GM23338 (cell line): ENCODE data around the gene TLX1. TPM values are rescaled to one million over a fixed set of nuclear protein-coding genes. Genes with fewer than 3 reads are reported as not detected.
"Not testable (repeated sequence)": the region's sequence is repeated elsewhere in the genome, so short reads cannot be mapped to it uniquely, and the experiment has no call there.

ENCODE experiments used
- ATAC-seq: fragments of 200-7000 bp; cut with Tn5 transposase; 3 replicates; pipeline ENCODE4 v1.9.1; 2020
- DNase-seq: peaks from one replicate; pipeline ENCODE4 v3.0.0-alpha.2; 2015; ENCODE audit warnings: low spot score
- H2AFZ ChIP-seq: fragments of 200-600 bp; sonication (generic); 2 replicates; pipeline ENCODE4 v1.8.0; 2016; ENCODE audit warnings: antibody characterized with exemption, mild to moderate bottlenecking, moderate library complexity
- H3F3A ChIP-seq: fragments of 200-600 bp; sonication (generic); replicated peaks from 2 replicates; pipeline ENCODE4 v1.8.0; 2017; ENCODE audit warnings: antibody characterized with exemption, mixed run types, low read depth
- H3K27ac ChIP-seq: fragments of 200-600 bp; sonication (generic); 2 replicates; pipeline ENCODE4 v1.6.1; 2016; ENCODE audit warnings: low read depth
- H3K27me3 ChIP-seq: fragments of 200-600 bp; sonication (generic); 2 replicates; pipeline ENCODE4 v1.8.0; 2016; ENCODE audit warnings: mild to moderate bottlenecking, mixed run types, moderate library complexity; ENCODE audit not compliant: insufficient read depth
- H3K36me3 ChIP-seq: fragments of 200-600 bp; sonication (generic); 2 replicates; pipeline ENCODE4 v1.8.0; 2016; ENCODE audit warnings: mild to moderate bottlenecking; ENCODE audit not compliant: insufficient read depth
- H3K4me1 ChIP-seq: fragments of 200-600 bp; sonication (generic); 2 replicates; pipeline ENCODE4 v1.8.0; 2016; ENCODE audit warnings: mild to moderate bottlenecking, moderate library complexity; ENCODE audit not compliant: insufficient read depth
- H3K4me2 ChIP-seq: fragments of 200-600 bp; sonication (generic); 2 replicates; pipeline ENCODE4 v1.7.1; 2017; ENCODE audit warnings: mixed run types
- H3K4me3 ChIP-seq: fragments of 200-600 bp; sonication (generic); 2 replicates; pipeline ENCODE4 v1.6.1; 2016; ENCODE audit warnings: mixed run types
- H3K79me2 ChIP-seq: fragments of 200-600 bp; sonication (generic); replicated peaks from 2 replicates; pipeline ENCODE4 v1.8.0; 2017; ENCODE audit warnings: mild to moderate bottlenecking; ENCODE audit not compliant: insufficient read depth
- H3K9me2 ChIP-seq: fragments of 200-600 bp; sonication (generic); 2 replicates; pipeline ENCODE4 v1.8.0; 2017; ENCODE audit not compliant: insufficient read depth
- H4K20me1 ChIP-seq: fragments of 200-600 bp; sonication (generic); replicated peaks from 2 replicates; pipeline ENCODE4 v1.8.0; 2017; ENCODE audit warnings: mild to moderate bottlenecking; ENCODE audit not compliant: insufficient read depth
- H3K27ac Mint-ChIP-seq: 2 replicates; pipeline ENCODE4 v1.8.0; 2020; ENCODE audit warnings: inconsistent platforms, mild to moderate bottlenecking, moderate library complexity, mixed read lengths
- H3K27me3 Mint-ChIP-seq: 3 replicates; pipeline ENCODE4 v1.8.0; 2022; ENCODE audit warnings: low read depth, mild to moderate bottlenecking, moderate library complexity, mixed read lengths, inconsistent platforms; ENCODE audit not compliant: insufficient read depth, poor library complexity
- H3K36me3 Mint-ChIP-seq: 3 replicates; pipeline ENCODE4 v1.8.0; 2021; ENCODE audit warnings: low read depth, mild to moderate bottlenecking, inconsistent platforms, moderate library complexity, mixed read lengths
- H3K4me1 Mint-ChIP-seq: 3 replicates; pipeline ENCODE4 v1.8.0; 2020; ENCODE audit warnings: mild to moderate bottlenecking, inconsistent platforms, mixed read lengths
- H3K4me3 Mint-ChIP-seq: 3 replicates; pipeline ENCODE4 v1.8.0; 2021; ENCODE audit warnings: moderate library complexity, mild to moderate bottlenecking, inconsistent platforms, mixed read lengths
- H3K9me3 Mint-ChIP-seq: 3 replicates; pipeline ENCODE4 v1.8.0; 2020; ENCODE audit warnings: moderate library complexity, mild to moderate bottlenecking, inconsistent platforms, mixed read lengths
- CTCF ChIP-seq, 2 experiments: fragments of 200-600 bp in 1 of 2; sonication (generic) in 1 of 2; conservative IDR thresholded peaks; 2 replicates each; pipeline versions ENCODE4 v1.5.1 to v1.6.1; 2016 to 2017; ENCODE audit warnings: antibody characterized with exemption in 2 of 2, low read depth in 2 of 2, mild to moderate bottlenecking in 2 of 2, moderate library complexity in 1 of 2
- JUNB ChIP-seq: IDR thresholded peaks from one replicate; pipeline ENCODE4 v1.6.1; 2016; ENCODE audit warnings: antibody characterized with exemption; ENCODE audit not compliant: unreplicated experiment
- POLR2AphosphoS5 ChIP-seq: IDR thresholded peaks from 2 replicates; pipeline ENCODE4 v1.6.1; 2016; ENCODE audit warnings: antibody characterized with exemption, low read depth
- REST ChIP-seq: IDR thresholded peaks from one replicate; pipeline ENCODE4 v1.6.1; 2018; ENCODE audit warnings: antibody characterized with exemption; ENCODE audit not compliant: unreplicated experiment
- ZNF114 ChIP-seq: fragments of 250-450 bp; sonication (Bioruptor Pico); IDR thresholded peaks from 2 replicates; pipeline ENCODE4 v1.5.0; 2020; ENCODE audit warnings: mild to moderate bottlenecking, moderate library complexity
- polyA plus RNA-seq: library from polyadenylated mRNA; unstranded; fragments of >200 nt; fragmentation: Nextera tagmentation; extraction: Ambion mirVana; gene quantifications from 2 replicates; pipeline ENCODE4 v1.2.1, GENCODE V29; 2016
- total RNA-seq: library from RNA; depleted of rRNA; stranded (reverse); fragments of >200 nt; shearing (Covaris generic); gene quantifications from 2 replicates; pipeline ENCODE4 v1.2.3, GENCODE V29; 2014

Gene TLX1
- total and polyA plus RNA-seq, 2 experiments from 2014 or later: not detected

- TF ChIP-seq REST (no peak), CTCF (conservative IDR thresholded peaks at IDR 0.05; ENCODE audit: low read depth in 2 of 2) (no peak), JUNB (no peak)
Observed at GRCh38 chr10:101151395-101151794, 20.3 kb downstream of the TLX1 start (continued).

GRCh38 chr10:101152316-101152715 lies 21.2 kb downstream of the TLX1 start:
- TF ChIP-seq POLR2AphosphoS5 (no peak), ZNF114 (no peak)
- Histone ChIP-seq H3K79me2 (no peaks in the 10 kb centered on the region), H3K36me3 (no peaks in the 10 kb centered on the region), H3K27me3 (peaks cover 65% of the 10 kb centered on the region), H4K20me1 (0 out of 2 replicates have a peak, but pooled peaks cover 4% of the 10 kb centered on the region), H3K4me1 (no peaks in the 10 kb centered on the region; the same call in 1 of the 2 replicates), H3K4me3 (no peak overlapping the region), H3K9me2 (no peaks in the 10 kb centered on the region), H3K27ac (no peak overlapping the region), H2AFZ (no peak overlapping the region), H3K4me2 (no peak overlapping the region), H3F3A (peaks cover 3% of the 10 kb centered on the region; the same call in 1 of the 2 replicates)
- no peaks in the 10 kb centered on the region; the same call in 2 of the 3 replicates for H3K4me1 Mint-ChIP-seq
- no peaks in the 10 kb centered on the region for H3K36me3 Mint-ChIP-seq
- ATAC-seq: no peak
- no peak for DNase-seq
- H3K27me3 Mint-ChIP-seq: peaks cover 54% of the 10 kb centered on the region
- no peak overlapping the region for H3K27ac Mint-ChIP-seq
- H3K9me3 Mint-ChIP-seq: peaks cover 3% of the 10 kb centered on the region; the same call in 1 of the 3 replicates
- no peak overlapping the region for H3K4me3 Mint-ChIP-seq

GRCh38 chr10:101154506-101154905 lies 23.4 kb downstream of the TLX1 start:
- H3K4me3 Mint-ChIP-seq, H3K4me1 ChIP-seq, H3K36me3 Mint-ChIP-seq, H3F3A ChIP-seq, ATAC-seq, H3K4me2 ChIP-seq, H3K79me2 ChIP-seq, H4K20me1 ChIP-seq, H3K4me1 Mint-ChIP-seq, H3K9me3 Mint-ChIP-seq, DNase-seq, H3K9me2 ChIP-seq, H2AFZ ChIP-seq, H3K36me3 ChIP-seq, H3K4me3 ChIP-seq, H3K27ac Mint-ChIP-seq, H3K27ac ChIP-seq: not testable (repeated sequence)
- peaks cover 43% of the 10 kb centered on the region for H3K27me3 ChIP-seq
- peaks cover 34% of the 10 kb centered on the region for H3K27me3 Mint-ChIP-seq
